Testis (tissue), 2 donors: ENCODE measurements around the gene FMNL2.

Source experiments
- POLR2A ChIP-seq: fragments of 450-650 bp; IDR thresholded peaks from one replicate; pipeline ENCODE4 v1.6.1; 2017; ENCODE audit warnings: antibody characterized with exemption, mild to moderate bottlenecking, moderate library complexity
- TF ChIP-seq, protein P1 (sequence below), 3 experiments: fragments of 450-650 bp in 2 of 3; fragments of 200-600 bp in 1 of 3; sonication (generic) in 1 of 3; IDR thresholded peaks; one replicate each; pipeline ENCODE4 v1.5.1; 2016 to 2019; ENCODE audit warnings: antibody characterized with exemption in 3 of 3, mild to moderate bottlenecking in 2 of 3, moderate library complexity in 1 of 3

DNA sequence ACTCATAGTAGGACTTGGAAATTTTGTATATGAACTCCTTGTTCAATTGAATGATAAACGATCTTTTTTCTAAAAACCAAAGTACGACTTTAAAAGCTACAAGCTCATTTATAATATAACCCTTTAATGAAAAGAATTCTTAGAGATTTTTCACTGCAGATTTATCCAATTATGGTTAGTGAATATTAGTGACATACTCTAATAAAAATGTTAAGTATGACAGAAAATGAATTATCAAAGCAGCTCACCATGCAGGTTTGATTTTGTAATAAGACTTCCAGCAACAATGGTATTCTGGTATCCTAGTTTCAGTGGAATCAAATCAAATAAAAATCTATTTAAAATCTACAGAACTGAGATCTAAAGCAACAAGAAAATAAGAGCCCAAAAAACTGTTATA lies 343.8 kb downstream of the FMNL2 start:
- TF ChIP-seq, protein P1, sequence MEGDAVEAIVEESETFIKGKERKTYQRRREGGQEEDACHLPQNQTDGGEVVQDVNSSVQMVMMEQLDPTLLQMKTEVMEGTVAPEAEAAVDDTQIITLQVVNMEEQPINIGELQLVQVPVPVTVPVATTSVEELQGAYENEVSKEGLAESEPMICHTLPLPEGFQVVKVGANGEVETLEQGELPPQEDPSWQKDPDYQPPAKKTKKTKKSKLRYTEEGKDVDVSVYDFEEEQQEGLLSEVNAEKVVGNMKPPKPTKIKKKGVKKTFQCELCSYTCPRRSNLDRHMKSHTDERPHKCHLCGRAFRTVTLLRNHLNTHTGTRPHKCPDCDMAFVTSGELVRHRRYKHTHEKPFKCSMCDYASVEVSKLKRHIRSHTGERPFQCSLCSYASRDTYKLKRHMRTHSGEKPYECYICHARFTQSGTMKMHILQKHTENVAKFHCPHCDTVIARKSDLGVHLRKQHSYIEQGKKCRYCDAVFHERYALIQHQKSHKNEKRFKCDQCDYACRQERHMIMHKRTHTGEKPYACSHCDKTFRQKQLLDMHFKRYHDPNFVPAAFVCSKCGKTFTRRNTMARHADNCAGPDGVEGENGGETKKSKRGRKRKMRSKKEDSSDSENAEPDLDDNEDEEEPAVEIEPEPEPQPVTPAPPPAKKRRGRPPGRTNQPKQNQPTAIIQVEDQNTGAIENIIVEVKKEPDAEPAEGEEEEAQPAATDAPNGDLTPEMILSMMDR (IDR thresholded peaks at IDR 0.05): no peak
- TF ChIP-seq POLR2A: no peak
